IMR-90 (cell line): ENCODE measurements around the gene ARMH3. TPM values are rescaled to one million over a fixed set of nuclear protein-coding genes. Genes with fewer than 3 reads are reported as not detected.

Experiments used
- ATAC-seq: fragments of 200-7000 bp; cut with Tn5 transposase; 2 replicates; pipeline ENCODE4 v1.9.1; 2020; ENCODE audit warnings: low read depth, mild to moderate bottlenecking, moderate library complexity
- Bru-seq: library from RNA; stranded (reverse); fragments of 400-500 nt; gene quantifications from one replicate; lab custom pipeline; 2021; lab: Mats Ljungman, UMichigan
- BruChase-seq, 2 experiments: library from RNA; stranded (reverse); fragments of 400-500 nt; gene quantifications; one replicate each; lab custom pipeline; 2021; lab: Mats Ljungman, UMichigan
- BruUV-seq: library from RNA; stranded (reverse); fragments of 400-500 nt; replicated peaks from 2 replicates; lab custom pipeline; 2021; lab: Mats Ljungman, UMichigan
- CTCF ChIA-PET: fragments of 300-600 bp; formaldehyde crosslinking; extraction: SDS; loops from one replicate; lab custom pipeline; 2021; ENCODE audit warnings: antibody characterized with exemption; lab: Yijun Ruan, JAX
- POLR2A ChIA-PET: fragments of 300-600 bp; sonication (Branson Sonifier 250); formaldehyde crosslinking; loops from one replicate; lab custom pipeline; 2022; ENCODE audit warnings: antibody characterized with exemption; ENCODE audit not compliant: unreplicated experiment; lab: Charles Lee
- DNase-seq: peaks from one replicate; pipeline ENCODE4 v3.0.0; 2013
- H2AFZ ChIP-seq: replicated peaks from 2 replicates; pipeline ENCODE3; 2013; ENCODE audit warnings: low read length, mild to moderate bottlenecking; ENCODE audit not compliant: poor library complexity
- H2AK5ac ChIP-seq: 2 replicates; pipeline ENCODE4 v1.6.1; 2013; ENCODE audit warnings: low read depth, low read length, inconsistent platforms
- H2AK9ac ChIP-seq: replicated peaks from 2 replicates; pipeline ENCODE3; 2013; ENCODE audit warnings: mild to moderate bottlenecking, low read depth, low read length, moderate library complexity; ENCODE audit not compliant: poor library complexity
- H2BK120ac ChIP-seq: 2 replicates; pipeline ENCODE4 v1.6.1; 2013; ENCODE audit warnings: low read depth, low read length, inconsistent platforms
- H2BK15ac ChIP-seq: 3 replicates; pipeline ENCODE4 v1.6.1; 2013; ENCODE audit warnings: low read depth, low read length, inconsistent platforms
- H2BK20ac ChIP-seq: 2 replicates; pipeline ENCODE4 v1.6.1; 2013; ENCODE audit warnings: low read depth, mild to moderate bottlenecking, inconsistent platforms, low read length, moderate library complexity
- H2BK5ac ChIP-seq: 2 replicates; pipeline ENCODE4 v1.6.1; 2013; ENCODE audit warnings: mild to moderate bottlenecking, low read depth, low read length, inconsistent platforms; ENCODE audit not compliant: poor library complexity, severe bottlenecking
- H3K14ac ChIP-seq: replicated peaks from 2 replicates; pipeline ENCODE4 v1.6.1; 2013; ENCODE audit warnings: low read depth, low read length, inconsistent platforms
- H3K18ac ChIP-seq: 2 replicates; pipeline ENCODE4 v1.6.1; 2013; ENCODE audit warnings: low read depth, low read length, control low read depth
- H3K23ac ChIP-seq: 2 replicates; pipeline ENCODE4 v1.6.1; 2013; ENCODE audit warnings: low read depth, low read length, inconsistent platforms
- H3K27ac ChIP-seq: 2 replicates; pipeline ENCODE4 v1.5.1; 2013; ENCODE audit warnings: mild to moderate bottlenecking, control low read depth, low read length; ENCODE audit not compliant: insufficient read depth
- H3K27me3 ChIP-seq: 2 replicates; pipeline ENCODE4 v1.6.1; 2013; ENCODE audit warnings: low read length; ENCODE audit not compliant: control insufficient read depth, insufficient read depth
- H3K36me3 ChIP-seq: 2 replicates; pipeline ENCODE4 v1.6.1; 2013; ENCODE audit warnings: low read length, mixed read lengths; ENCODE audit not compliant: control insufficient read depth, insufficient read depth
- H3K4ac ChIP-seq: 2 replicates; pipeline ENCODE4 v1.6.1; 2013; ENCODE audit warnings: low read depth, low read length, inconsistent platforms
- H3K4me1 ChIP-seq: 2 replicates; pipeline ENCODE4 v1.6.1; 2013; ENCODE audit warnings: low read length, mixed read lengths; ENCODE audit not compliant: control insufficient read depth, insufficient read depth
- H3K4me2 ChIP-seq: 2 replicates; pipeline ENCODE4 v1.6.1; 2013; ENCODE audit warnings: low read depth, mild to moderate bottlenecking, control low read depth, low read length, moderate library complexity
- H3K4me3 ChIP-seq: 2 replicates; pipeline ENCODE4 v1.5.1; 2013; ENCODE audit warnings: low read depth, mild to moderate bottlenecking, control low read depth, low read length, moderate library complexity; ENCODE audit not compliant: insufficient read depth
- H3K56ac ChIP-seq: 2 replicates; pipeline ENCODE4 v1.6.1; 2013; ENCODE audit warnings: low read length, inconsistent platforms; ENCODE audit not compliant: insufficient read depth; ENCODE audit errors: extremely low read depth
- H3K79me1 ChIP-seq, 2 experiments: 2 replicates each; pipeline ENCODE4 v1.6.1; 2013; ENCODE audit warnings: low read length in 2 of 2, inconsistent platforms in 1 of 2, low read depth in 1 of 2
- H3K9ac ChIP-seq: 2 replicates; pipeline ENCODE4 v1.6.1; 2013; ENCODE audit warnings: low read depth, low read length, control low read depth
- H3K9me1 ChIP-seq: 2 replicates; pipeline ENCODE4 v1.6.1; 2013; ENCODE audit warnings: low read length, inconsistent platforms; ENCODE audit not compliant: insufficient read depth
- H3K9me3 ChIP-seq: 2 replicates; pipeline ENCODE4 v1.6.1; 2013; ENCODE audit warnings: low read length; ENCODE audit not compliant: control insufficient read depth, insufficient read depth
- H4K20me1 ChIP-seq: 2 replicates; pipeline ENCODE4 v1.6.1; 2013; ENCODE audit warnings: low read length, inconsistent platforms; ENCODE audit not compliant: insufficient read depth
- H4K5ac ChIP-seq: 2 replicates; pipeline ENCODE4 v1.6.1; 2013; ENCODE audit warnings: mild to moderate bottlenecking, low read depth, low read length, control low read depth
- H4K8ac ChIP-seq, 2 experiments: 2 replicates each; pipeline ENCODE4 v1.6.1; 2013; ENCODE audit warnings: low read depth in 2 of 2, low read length in 2 of 2, control low read depth in 1 of 2, inconsistent platforms in 1 of 2
- H4K91ac ChIP-seq: 2 replicates; pipeline ENCODE4 v1.6.1; 2013; ENCODE audit warnings: low read depth, low read length, inconsistent platforms; ENCODE audit not compliant: insufficient read depth
- BHLHE40 ChIP-seq: fragments of 150-350 bp; IDR thresholded peaks from 2 replicates; pipeline ENCODE4 v1.6.1; 2016; ENCODE audit warnings: mild to moderate bottlenecking, low read depth, low read length
- MAFK ChIP-seq: IDR thresholded peaks from 2 replicates; pipeline ENCODE4 v1.6.1; 2012; ENCODE audit warnings: low read depth, low read length, improper control_type of control experiment
- MAZ ChIP-seq: IDR thresholded peaks from 2 replicates; pipeline ENCODE4 v1.6.1; 2012; ENCODE audit warnings: low read depth, mild to moderate bottlenecking, low read length, improper control_type of control experiment, moderate library complexity, borderline replicate concordance
- MXI1 ChIP-seq: IDR thresholded peaks from 2 replicates; pipeline ENCODE4 v1.6.1; 2012; ENCODE audit warnings: low read depth, mild to moderate bottlenecking, low read length, moderate library complexity, borderline replicate concordance
- POLR2A ChIP-seq: IDR thresholded peaks from 2 replicates; pipeline ENCODE4 v1.6.1; 2012; ENCODE audit warnings: mild to moderate bottlenecking, low read depth, low read length
- RAD21 ChIP-seq: IDR thresholded peaks from 2 replicates; pipeline ENCODE4 v1.6.1; 2012; ENCODE audit warnings: low read length, improper control_type of control experiment
- WGBS, 2 experiments: methylation state at CpG; one replicate each; pipeline versions ENCODE4 v1.1.5 to v1.1.7; 2013; ENCODE audit warnings: missing lambda C conversion rate in 2 of 2; ENCODE audit not compliant: insufficient read length in 1 of 2; ENCODE audit errors: extremely low coverage in 2 of 2; 5-methylcytosine and 5-hydroxymethylcytosine counted together
- dilution Hi-C: fragments of 300-500 bp; cut with HindIII; formaldehyde crosslinking; loops from one replicate; pipeline ENCODE4 v1.14.3; 2018; ENCODE audit warnings: low sequenced_read_pairs; ENCODE audit not compliant: unreplicated experiment
- in situ Hi-C: fragments of 300-500 bp; cut with MboI; formaldehyde crosslinking; loops from 3 replicates; pipeline ENCODE4 v1.14.3; 2019; ENCODE audit warnings: low sequenced_read_pairs, inconsistent platforms, mixed read lengths
- intact Hi-C: fragments of 100-400 bp; cut with micrococcal nuclease; formaldehyde crosslinking; loops from 2 replicates; pipeline ENCODE4 v1.10.0; 2022
- long read RNA-seq: library from polyadenylated mRNA; unstranded; transcript quantifications from one replicate; pipeline ENCODE4 v2.0.0, GENCODE V29; 2021; ENCODE audit not compliant: unreplicated experiment
- polyA plus RNA-seq, 3 experiments: library from polyadenylated mRNA; depleted of rRNA; stranded (reverse); fragments of >200 nt; gene quantifications; 2 replicates each; pipeline ENCODE4 v1.2.3, GENCODE V29; 2012; ENCODE audit warnings: low replicate concordance in 1 of 3
- total RNA-seq: library from RNA; depleted of rRNA; stranded (reverse); fragments of >200 nt; gene quantifications from 2 replicates; pipeline ENCODE4 v1.2.3, GENCODE V29; 2012; rRNA removed
- TF ChIP-seq, protein P1 (sequence below): fragments of 150-350 bp; IDR thresholded peaks from 2 replicates; pipeline ENCODE4 v1.6.1; 2017; ENCODE audit warnings: mild to moderate bottlenecking, antibody characterized with exemption, low read length, low read depth

The ARMH3 gene, protein sequence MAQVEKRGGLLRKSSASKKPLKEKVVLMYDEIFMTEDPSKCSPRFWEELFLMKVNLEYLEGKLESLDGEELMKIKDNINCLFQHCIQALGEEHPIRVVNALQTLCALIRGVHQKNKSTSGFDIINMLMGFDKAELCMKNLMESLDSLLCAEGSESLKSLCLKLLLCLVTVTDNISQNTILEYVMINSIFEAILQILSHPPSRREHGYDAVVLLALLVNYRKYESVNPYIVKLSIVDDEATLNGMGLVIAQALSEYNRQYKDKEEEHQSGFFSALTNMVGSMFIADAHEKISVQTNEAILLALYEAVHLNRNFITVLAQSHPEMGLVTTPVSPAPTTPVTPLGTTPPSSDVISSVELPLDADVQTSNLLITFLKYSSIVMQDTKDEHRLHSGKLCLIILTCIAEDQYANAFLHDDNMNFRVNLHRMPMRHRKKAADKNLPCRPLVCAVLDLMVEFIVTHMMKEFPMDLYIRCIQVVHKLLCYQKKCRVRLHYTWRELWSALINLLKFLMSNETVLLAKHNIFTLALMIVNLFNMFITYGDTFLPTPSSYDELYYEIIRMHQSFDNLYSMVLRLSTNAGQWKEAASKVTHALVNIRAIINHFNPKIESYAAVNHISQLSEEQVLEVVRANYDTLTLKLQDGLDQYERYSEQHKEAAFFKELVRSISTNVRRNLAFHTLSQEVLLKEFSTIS
- 13.1 and 20.6 TPM in 2 replicates for total RNA-seq
- polyA plus RNA-seq (2012; rRNA removed) = 12.1 and 12.5 TPM in 2 replicates
- 7.1 and 7.3 TPM in 2 replicates for polyA plus RNA-seq (2012; cell fraction: cytosol; rRNA removed)
- polyA plus RNA-seq (2012; cell fraction: nucleus; rRNA removed; ENCODE audit: low replicate concordance) = 10.5 and 18.9 TPM in 2 replicates
- percentile 79 among the genes with signal in this experiment for Bru-seq, nascent RNA
- percentile 80 among the genes with signal in this experiment for BruChase-seq, experiment 1, labeled RNA remaining after a 6-hour chase
- BruChase-seq, experiment 2, labeled RNA remaining after a 2-hour chase = percentile 74 among the genes with signal in this experiment
- long read RNA-seq, full-length matches to known transcripts = 1 of 10 reads
- long read RNA-seq, partial matches to known transcripts = 5 of 10 reads
- long read RNA-seq, other reads (novel, unspliced or antisense) = 4 of 10 reads

DNA sequence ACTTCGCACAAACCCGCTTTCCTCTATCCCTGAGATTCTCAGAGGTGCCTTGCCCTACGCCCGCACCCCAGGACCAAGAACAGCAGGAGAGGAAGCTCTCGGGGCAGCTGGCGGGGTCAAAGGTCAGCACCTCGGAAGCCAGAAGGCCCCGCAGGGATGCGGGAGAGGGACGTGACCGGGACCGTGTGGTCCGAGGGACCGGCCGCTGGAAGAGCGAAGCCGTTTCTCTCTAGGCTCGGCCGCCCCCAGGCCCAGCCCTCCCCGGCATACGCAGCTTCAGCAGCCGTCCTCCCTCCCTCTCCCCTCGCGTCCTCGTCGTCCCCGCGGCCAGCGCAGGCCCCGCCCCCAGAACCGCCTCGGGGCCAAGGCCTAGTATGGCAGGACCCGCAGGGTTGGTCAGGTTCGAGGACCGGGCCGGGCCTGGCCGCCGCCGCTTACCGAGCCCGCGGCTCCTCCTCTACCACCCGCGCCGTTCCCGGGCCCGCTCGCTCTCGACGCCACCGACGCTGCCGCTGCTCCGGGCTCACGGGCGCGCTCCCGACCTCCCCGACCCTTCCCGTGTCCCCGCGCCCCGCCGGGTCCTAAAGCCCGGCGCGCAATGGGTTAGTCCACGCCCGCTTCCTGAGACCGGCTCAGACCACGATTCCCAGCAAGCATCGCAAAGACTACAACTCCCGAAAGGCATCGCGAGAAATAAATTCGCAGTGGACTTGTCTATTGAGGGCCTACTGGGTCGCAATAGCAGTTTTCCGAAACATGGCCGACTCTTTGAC lies at the start of gene ARMH3:
Gene ARMH3 (minus strand): TSS at position 527 of the 773 bp plus-strand sequence. CDS start 16,059 bp downstream, outside the sequence.
- H2AK5ac ChIP-seq = peak within 1 kb of the TSS; percentile 85
- H2AFZ ChIP-seq = peak within 1 kb of the TSS; percentile 98
- CTCF ChIA-PET = no interaction called here
- peak within 1 kb of the TSS; percentile 49; the same call in 1 of the 2 replicates for H3K23ac ChIP-seq
- H3K56ac ChIP-seq = peak within 1 kb of the TSS; percentile 7
- peak within 1 kb of the TSS; percentile 53 for H4K91ac ChIP-seq
- H4K5ac ChIP-seq = peak within 1 kb of the TSS; percentile 58
- peak within 1 kb of the TSS; percentile 99 for H3K4me2 ChIP-seq
- H3K36me3 ChIP-seq = no peaks in the 10 kb centered on the region
- H3K9ac ChIP-seq = peak within 1 kb of the TSS; percentile 85
- POLR2A ChIA-PET = interaction anchor here (0.6 kb wide), 1 partner anchor 57 kb away, joined by 31 read pairs; no protein-coding TSS in a partner anchor
- BruUV-seq = no TSS peak
- H2AK9ac ChIP-seq = peak within 1 kb of the TSS; percentile 85
- H4K8ac ChIP-seq = peak within 1 kb of the TSS; percentile 88 to 98
- H3K9me3 ChIP-seq = no peaks in the 10 kb centered on the region
- intact Hi-C loops (no loop called here), dilution Hi-C loops (no loop called here), in situ Hi-C loops (no loop called here)
- WGBS, 2 experiments = 1% methylated on average over 12 of the region's 79 CpGs; no CpG with 5 or more reads in 1 of the 2 experiments
- peak within 1 kb of the TSS; percentile 62 for H3K14ac ChIP-seq
- peak within 1 kb of the TSS; percentile 82 for H3K4me3 ChIP-seq
- no peak within 1 kb of the TSS for H2BK20ac ChIP-seq
- TF ChIP-seq RAD21 (no peak), POLR2A (0 out of 2 replicates have a peak, but pooled peaks have one; percentile 48), MAZ (peak; percentile 85), BHLHE40 (peak; percentile 73), MAFK (0 out of 2 replicates have a peak, but pooled peaks have one; percentile 8), MXI1 (peak; percentile 71; the same call in 1 of the 2 replicates)
- TF ChIP-seq, protein P1, sequence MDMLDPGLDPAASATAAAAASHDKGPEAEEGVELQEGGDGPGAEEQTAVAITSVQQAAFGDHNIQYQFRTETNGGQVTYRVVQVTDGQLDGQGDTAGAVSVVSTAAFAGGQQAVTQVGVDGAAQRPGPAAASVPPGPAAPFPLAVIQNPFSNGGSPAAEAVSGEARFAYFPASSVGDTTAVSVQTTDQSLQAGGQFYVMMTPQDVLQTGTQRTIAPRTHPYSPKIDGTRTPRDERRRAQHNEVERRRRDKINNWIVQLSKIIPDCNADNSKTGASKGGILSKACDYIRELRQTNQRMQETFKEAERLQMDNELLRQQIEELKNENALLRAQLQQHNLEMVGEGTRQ = no peak
- H3K4ac ChIP-seq = peak within 1 kb of the TSS; percentile 86
- no peaks in the 10 kb centered on the region for H3K9me1 ChIP-seq
- peak; percentile 98 for ATAC-seq
- H4K20me1 ChIP-seq = peaks cover 7% of the 10 kb centered on the region
- peak; percentile 97 for DNase-seq
- H3K27me3 ChIP-seq = no peaks in the 10 kb centered on the region
- peak within 1 kb of the TSS; percentile 68 for H3K18ac ChIP-seq
- H3K79me1 ChIP-seq = peaks cover 12 to 44% of the 10 kb centered on the region in 2 experiments
- H3K4me1 ChIP-seq = no peaks in the 10 kb centered on the region
- H2BK120ac ChIP-seq = peak within 1 kb of the TSS; percentile 43; the same call in 1 of the 2 replicates
- peak within 1 kb of the TSS; percentile 93 for H2BK5ac ChIP-seq
- peak within 1 kb of the TSS; percentile 12; the same call in 1 of the 3 replicates for H2BK15ac ChIP-seq
- H3K27ac ChIP-seq = peak within 1 kb of the TSS; percentile 88
